Activated T-helper 9 cell treated with anti-CD3 and anti-CD28 coated beads, Interleukin-2, amount 50 U/mL, for 16 hours (primary cell): Measurements from ENCODE around the gene ZNF800.
"Not testable (repeated sequence)": the region's sequence is repeated elsewhere in the genome, so short reads cannot be mapped to it uniquely, and the experiment has no call there.

Source experiments
- DNase-seq: peaks from one replicate; pipeline ENCODE4 v3.0.0-alpha.2; 2020; ENCODE audit warnings: low read depth

ZNF800 gene

GRCh38 chr7:127392566-127393367 is at the start of gene ZNF800:
ZNF800 (minus strand) TSS chr7:127392708; CDS start chr7:127391557, 1,151 bp downstream.
- DNase-seq, result peak; percentile 82

GRCh38 chr7:127440206-127440605 is 47.7 kb upstream of the ZNF800 start:
- DNase-seq, result no peak

- DNase-seq, result no peak
Measured at GRCh38 chr7:127438836-127439235, 46.3 kb upstream of the ZNF800 start.

- no peak for DNase-seq
Measured at GRCh38 chr7:127437837-127438236, 45.3 kb upstream of the ZNF800 start.

- no peak for DNase-seq
Measured at GRCh38 chr7:127437241-127437640, 44.7 kb upstream of the ZNF800 start.

GRCh38 chr7:127429281-127429680 is 36.8 kb upstream of the ZNF800 start:
- not testable (repeated sequence) for DNase-seq

- no peak for DNase-seq
Measured at GRCh38 chr7:127419196-127419595, 26.7 kb upstream of the ZNF800 start.

- DNase-seq, result no peak
Measured at GRCh38 chr7:127418459-127418858, 26.0 kb upstream of the ZNF800 start.

GRCh38 chr7:127417346-127417745 is 24.8 kb upstream of the ZNF800 start:
- DNase-seq, result no peak

GRCh38 chr7:127415060-127415742 is 22.7 kb upstream of the ZNF800 start:
- DNase-seq, result no peak

GRCh38 chr7:127413962-127414361 is 21.5 kb upstream of the ZNF800 start:
- no peak for DNase-seq

GRCh38 chr7:127413326-127413725 is 20.8 kb upstream of the ZNF800 start:
- no peak for DNase-seq

- no peak for DNase-seq
Measured at GRCh38 chr7:127411176-127411575, 18.7 kb upstream of the ZNF800 start.

- no peak for DNase-seq
Measured at GRCh38 chr7:127409629-127410028, 17.1 kb upstream of the ZNF800 start.

GRCh38 chr7:127404286-127405072 is 12.0 kb upstream of the ZNF800 start:
- DNase-seq, result no peak

GRCh38 chr7:127396184-127396583 is 3.7 kb upstream of the ZNF800 start:
- DNase-seq, result no peak

- DNase-seq, result not testable (repeated sequence)
Measured at GRCh38 chr7:127395104-127395503, 2.6 kb upstream of the ZNF800 start.

GRCh38 chr7:127393368-127394058 is 1.0 kb upstream of the ZNF800 start:
- no peak for DNase-seq

GRCh38 chr7:127392182-127392565 is 334 bp downstream of the ZNF800 start:
- DNase-seq, result peak; percentile 61

GRCh38 chr7:127391591-127392181 is 822 bp downstream of the ZNF800 start:
- peak; percentile 36 for DNase-seq

- DNase-seq, result no peak
Measured at GRCh38 chr7:127390817-127391590, 1.5 kb downstream of the ZNF800 start.
